Right lobe of liver (tissue), 4 donors: ENCODE results near the gene DUSP2.

ENCODE experiments used
- POLR2A ChIP-seq: fragments of 450-650 bp; IDR thresholded peaks from one replicate; pipeline ENCODE4 v1.6.1; 2017; ENCODE audit warnings: antibody characterized with exemption, mild to moderate bottlenecking
- TF ChIP-seq, protein P1 (sequence below), 4 donors: fragments of 200-600 bp in 3 of 4; fragments of 450-650 bp in 1 of 4; IDR thresholded peaks; one replicate each; pipeline versions ENCODE4 v1.5.1 to v1.8.0; 2016 to 2022; ENCODE audit warnings: antibody characterized with exemption in 4 of 4, mild to moderate bottlenecking in 2 of 4
- donor health status: DM: no; HTN: no; CAD: no.
- donor health status: DM: no; HTN: no; CAD: no.
- donor health status: DM: no; HTN: yes; CAD: no.

DNA sequence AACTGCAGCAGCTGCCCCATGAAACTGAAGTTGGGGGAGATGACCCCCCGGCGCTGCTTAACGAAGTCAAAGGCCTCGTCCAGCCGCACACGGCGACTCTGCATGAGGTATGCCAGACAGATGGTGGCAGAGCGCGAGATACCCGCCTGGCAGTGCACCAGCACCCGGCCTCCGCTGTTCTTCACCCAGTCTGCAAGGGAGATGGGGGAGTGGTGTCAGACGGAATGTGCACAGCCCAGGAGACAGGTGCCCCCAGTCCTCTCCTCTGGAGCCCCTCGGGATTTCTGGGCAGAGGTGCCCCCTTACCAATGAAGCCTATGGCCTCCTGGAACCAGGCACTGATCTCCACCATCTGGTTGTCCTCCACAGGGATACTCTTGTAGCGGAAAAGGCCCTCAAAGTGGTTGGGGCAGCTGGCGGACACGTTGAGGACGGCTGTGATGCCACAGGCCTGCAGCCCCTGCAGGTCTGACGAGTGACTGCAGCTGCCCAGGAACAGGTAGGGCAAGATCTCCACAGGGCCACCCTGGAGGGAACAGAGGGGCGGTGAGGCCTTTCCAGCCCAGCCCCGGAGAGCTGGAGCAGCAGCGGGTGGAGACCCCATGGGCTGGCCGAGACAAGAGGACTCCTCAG lies 1.3 kb downstream of the DUSP2 start:
- TF ChIP-seq, protein P1, sequence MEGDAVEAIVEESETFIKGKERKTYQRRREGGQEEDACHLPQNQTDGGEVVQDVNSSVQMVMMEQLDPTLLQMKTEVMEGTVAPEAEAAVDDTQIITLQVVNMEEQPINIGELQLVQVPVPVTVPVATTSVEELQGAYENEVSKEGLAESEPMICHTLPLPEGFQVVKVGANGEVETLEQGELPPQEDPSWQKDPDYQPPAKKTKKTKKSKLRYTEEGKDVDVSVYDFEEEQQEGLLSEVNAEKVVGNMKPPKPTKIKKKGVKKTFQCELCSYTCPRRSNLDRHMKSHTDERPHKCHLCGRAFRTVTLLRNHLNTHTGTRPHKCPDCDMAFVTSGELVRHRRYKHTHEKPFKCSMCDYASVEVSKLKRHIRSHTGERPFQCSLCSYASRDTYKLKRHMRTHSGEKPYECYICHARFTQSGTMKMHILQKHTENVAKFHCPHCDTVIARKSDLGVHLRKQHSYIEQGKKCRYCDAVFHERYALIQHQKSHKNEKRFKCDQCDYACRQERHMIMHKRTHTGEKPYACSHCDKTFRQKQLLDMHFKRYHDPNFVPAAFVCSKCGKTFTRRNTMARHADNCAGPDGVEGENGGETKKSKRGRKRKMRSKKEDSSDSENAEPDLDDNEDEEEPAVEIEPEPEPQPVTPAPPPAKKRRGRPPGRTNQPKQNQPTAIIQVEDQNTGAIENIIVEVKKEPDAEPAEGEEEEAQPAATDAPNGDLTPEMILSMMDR (IDR thresholded peaks at IDR 0.05), result no peak
- TF ChIP-seq POLR2A, result no peak
